DOHH2 (cell line): ENCODE measurements around the gene RFX4.

Source experiments
- H3F3A ChIP-seq: fragments of 200-600 bp; sonication (generic), shearing (Covaris generic); 2 replicates; pipeline ENCODE4 v1.6.0; 2016; ENCODE audit warnings: antibody characterized with exemption, mild to moderate bottlenecking; ENCODE audit not compliant: control insufficient read depth, insufficient read depth
- H3K27ac ChIP-seq: fragments of 200-600 bp; sonication (generic); 2 replicates; pipeline ENCODE4 v1.5.1; 2014; ENCODE audit warnings: low read depth, mild to moderate bottlenecking, low read length, moderate library complexity
- H3K27me3 ChIP-seq: fragments of 200-600 bp; sonication (generic); 2 replicates; pipeline ENCODE4 v1.6.1; 2014; ENCODE audit warnings: mild to moderate bottlenecking, low read length, mixed read lengths; ENCODE audit not compliant: control insufficient read depth
- H3K36me3 ChIP-seq: fragments of 200-600 bp; sonication (generic); 2 replicates; pipeline ENCODE4 v1.6.1; 2014; ENCODE audit warnings: mild to moderate bottlenecking, low read length, moderate library complexity, mixed read lengths; ENCODE audit not compliant: control insufficient read depth
- H3K4me1 ChIP-seq: fragments of 200-600 bp; sonication (generic); 2 replicates; pipeline ENCODE4 v1.6.1; 2014; ENCODE audit warnings: mild to moderate bottlenecking, low read length, mixed read lengths; ENCODE audit not compliant: control insufficient read depth
- H3K4me2 ChIP-seq: fragments of 200-600 bp; sonication (generic); 2 replicates; pipeline ENCODE4 v1.6.0; 2014; ENCODE audit warnings: mild to moderate bottlenecking, low read length, moderate library complexity
- H3K4me3 ChIP-seq: fragments of 200-600 bp; sonication (generic); 2 replicates; pipeline ENCODE4 v1.5.1; 2014; ENCODE audit warnings: mild to moderate bottlenecking, low read length, mixed read lengths
- H3K79me2 ChIP-seq: fragments of 200-600 bp; sonication (generic); 2 replicates; pipeline ENCODE4 v1.6.1; 2014; ENCODE audit warnings: mild to moderate bottlenecking, low read length, mixed read lengths; ENCODE audit not compliant: control insufficient read depth
- H3K9me2 ChIP-seq: fragments of 200-600 bp; sonication (generic); replicated peaks from 2 replicates; pipeline ENCODE4 v1.6.1; 2014; ENCODE audit warnings: mild to moderate bottlenecking, low read length, mixed read lengths; ENCODE audit not compliant: control insufficient read depth
- H3K9me3 ChIP-seq: fragments of 200-600 bp; sonication (generic); 2 replicates; pipeline ENCODE4 v1.6.1; 2014; ENCODE audit warnings: antibody characterized with exemption, low read length, mixed read lengths; ENCODE audit not compliant: control insufficient read depth, insufficient read depth
- H4K20me1 ChIP-seq: fragments of 200-600 bp; sonication (generic); 2 replicates; pipeline ENCODE4 v1.6.0; 2014; ENCODE audit warnings: low read depth, mild to moderate bottlenecking, antibody characterized with exemption, low read length, moderate library complexity; ENCODE audit not compliant: control insufficient read depth, insufficient read depth
- EZH2phosphoT487 ChIP-seq: fragments of 200-600 bp; sonication (generic); IDR thresholded peaks from 2 replicates; pipeline ENCODE4 v1.6.1; 2017; ENCODE audit warnings: borderline replicate concordance, mild to moderate bottlenecking, antibody characterized with exemption, low read length, moderate library complexity, mixed read lengths
- TF ChIP-seq, protein P1 (sequence below): fragments of 200-600 bp; sonication (generic); IDR thresholded peaks from one replicate; pipeline ENCODE4 v1.5.1; 2014; ENCODE audit warnings: antibody characterized with exemption, mild to moderate bottlenecking, low read depth, low read length; ENCODE audit not compliant: poor library complexity, severe bottlenecking

RFX4 gene

DNA sequence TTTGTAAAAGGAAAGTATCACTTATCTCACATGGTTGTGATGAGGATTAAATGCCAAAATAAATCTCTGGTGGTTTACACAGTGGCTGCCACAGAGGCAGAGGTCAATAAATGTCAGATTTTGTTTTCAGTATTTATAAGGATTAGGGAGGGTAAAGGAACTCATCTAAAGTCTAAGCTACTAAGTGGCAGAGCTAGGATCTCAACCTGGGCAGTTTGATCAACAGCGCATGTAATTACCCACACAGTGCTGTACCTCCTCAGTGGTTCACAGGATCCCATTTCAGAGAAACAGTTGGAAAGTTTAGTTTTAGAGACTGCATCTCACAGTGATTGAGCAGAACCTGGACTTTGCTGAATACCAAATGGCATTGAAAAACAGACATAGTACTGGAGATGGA lies 146.8 kb downstream of the RFX4 start:
- Histone ChIP-seq H3K9me2 (no peaks in the 10 kb centered on the region), H3K27ac (no peak overlapping the region), H4K20me1 (no peaks in the 10 kb centered on the region), H3K9me3 (no peaks in the 10 kb centered on the region), H3K79me2 (no peaks in the 10 kb centered on the region), H3K4me1 (no peaks in the 10 kb centered on the region), H3K4me2 (no peak overlapping the region), H3F3A (no peaks in the 10 kb centered on the region), H3K4me3 (no peak overlapping the region), H3K27me3 (no peaks in the 10 kb centered on the region), H3K36me3 (no peaks in the 10 kb centered on the region)
- TF ChIP-seq EZH2phosphoT487, result no peak
- TF ChIP-seq, protein P1, sequence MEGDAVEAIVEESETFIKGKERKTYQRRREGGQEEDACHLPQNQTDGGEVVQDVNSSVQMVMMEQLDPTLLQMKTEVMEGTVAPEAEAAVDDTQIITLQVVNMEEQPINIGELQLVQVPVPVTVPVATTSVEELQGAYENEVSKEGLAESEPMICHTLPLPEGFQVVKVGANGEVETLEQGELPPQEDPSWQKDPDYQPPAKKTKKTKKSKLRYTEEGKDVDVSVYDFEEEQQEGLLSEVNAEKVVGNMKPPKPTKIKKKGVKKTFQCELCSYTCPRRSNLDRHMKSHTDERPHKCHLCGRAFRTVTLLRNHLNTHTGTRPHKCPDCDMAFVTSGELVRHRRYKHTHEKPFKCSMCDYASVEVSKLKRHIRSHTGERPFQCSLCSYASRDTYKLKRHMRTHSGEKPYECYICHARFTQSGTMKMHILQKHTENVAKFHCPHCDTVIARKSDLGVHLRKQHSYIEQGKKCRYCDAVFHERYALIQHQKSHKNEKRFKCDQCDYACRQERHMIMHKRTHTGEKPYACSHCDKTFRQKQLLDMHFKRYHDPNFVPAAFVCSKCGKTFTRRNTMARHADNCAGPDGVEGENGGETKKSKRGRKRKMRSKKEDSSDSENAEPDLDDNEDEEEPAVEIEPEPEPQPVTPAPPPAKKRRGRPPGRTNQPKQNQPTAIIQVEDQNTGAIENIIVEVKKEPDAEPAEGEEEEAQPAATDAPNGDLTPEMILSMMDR, result no peak

GRCh38 chr12:106732890-106733289 lies 150.1 kb downstream of the RFX4 start:
- Histone ChIP-seq H3K9me2 (no peaks in the 10 kb centered on the region), H3K4me2 (no peak overlapping the region), H3K4me1 (no peaks in the 10 kb centered on the region), H3K36me3 (no peaks in the 10 kb centered on the region), H3K9me3 (no peaks in the 10 kb centered on the region), H3K4me3 (no peak overlapping the region), H4K20me1 (no peaks in the 10 kb centered on the region), H3F3A (no peaks in the 10 kb centered on the region), H3K27ac (no peak overlapping the region), H3K79me2 (no peaks in the 10 kb centered on the region), H3K27me3 (peaks cover 9% of the 10 kb centered on the region)
- TF ChIP-seq, protein P1, result no peak

- Histone ChIP-seq H3K9me3 (no peaks in the 10 kb centered on the region), H3K9me2 (no peaks in the 10 kb centered on the region), H4K20me1 (no peaks in the 10 kb centered on the region), H3K4me3 (no peak overlapping the region), H3F3A (no peaks in the 10 kb centered on the region), H3K36me3 (no peaks in the 10 kb centered on the region), H3K4me2 (no peak overlapping the region), H3K79me2 (no peaks in the 10 kb centered on the region), H3K27me3 (peaks cover 9% of the 10 kb centered on the region), H3K27ac (no peak overlapping the region), H3K4me1 (no peaks in the 10 kb centered on the region)
- TF ChIP-seq, protein P1, result no peak
- TF ChIP-seq EZH2phosphoT487, result no peak
Measured at GRCh38 chr12:106733660-106734059, 150.9 kb downstream of the RFX4 start.
